SK-N-MC (cell line): Measurements from ENCODE around the gene SERPIND1.

Experiments
- EZH2 ChIP-seq: fragments of 200-600 bp; sonication (generic); IDR thresholded peaks from one replicate; pipeline ENCODE4 v1.6.1; 2017; ENCODE audit warnings: antibody characterized with exemption
- POLR2AphosphoS5 ChIP-seq: IDR thresholded peaks from 2 replicates; pipeline ENCODE4 v1.6.1; 2012; ENCODE audit warnings: mild to moderate bottlenecking, low read depth, low read length, borderline replicate concordance

- TF ChIP-seq POLR2AphosphoS5 (no peak), EZH2 (no peak)
These were observed 25.0 kb upstream of the SERPIND1 start for GRCh38 chr22:20748731-20749428.
